ENCODE measurements around the gene SHLD2.
"Not testable (repeated sequence)": the region's sequence is repeated elsewhere in the genome, so short reads cannot be mapped to it uniquely, and the experiment has no call there.

The SHLD2 gene

DNA sequence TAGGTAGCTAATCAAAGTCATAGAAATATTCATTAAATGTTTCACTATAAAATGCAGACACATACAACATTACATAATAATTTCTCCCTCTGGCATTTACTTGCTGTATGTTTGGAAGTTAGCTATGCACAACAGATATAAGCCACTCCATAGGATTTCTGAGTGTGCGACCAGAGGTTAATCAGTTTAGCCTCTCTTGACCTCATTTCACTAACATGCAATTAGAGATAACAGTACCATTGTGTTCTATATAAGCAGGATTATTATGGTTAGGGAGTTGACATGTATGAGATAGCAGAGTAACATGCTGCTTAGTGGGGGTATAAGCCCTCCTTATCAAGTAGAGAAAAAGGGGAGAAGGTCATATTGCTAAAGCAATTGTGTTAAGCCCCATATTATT is 26.7 kb upstream of the SHLD2 start:
- Histone ChIP-seq H3K4me1 (ENCODE audit: insufficient read depth, low read length) (no peaks in the 10 kb centered on the region), H2AFZ (ENCODE audit: low read depth, low read length) (no peak overlapping the region), H3K27me3 (ENCODE audit: insufficient read depth, low read length) (no peaks in the 10 kb centered on the region), H3K4me3 (ENCODE audit: low read length) (no peak overlapping the region), H3K36me3 (ENCODE audit: insufficient read depth, low read length) (peaks cover 71% of the 10 kb centered on the region), H3K9me3 (ENCODE audit: low read length) (no peaks in the 10 kb centered on the region)

DNA sequence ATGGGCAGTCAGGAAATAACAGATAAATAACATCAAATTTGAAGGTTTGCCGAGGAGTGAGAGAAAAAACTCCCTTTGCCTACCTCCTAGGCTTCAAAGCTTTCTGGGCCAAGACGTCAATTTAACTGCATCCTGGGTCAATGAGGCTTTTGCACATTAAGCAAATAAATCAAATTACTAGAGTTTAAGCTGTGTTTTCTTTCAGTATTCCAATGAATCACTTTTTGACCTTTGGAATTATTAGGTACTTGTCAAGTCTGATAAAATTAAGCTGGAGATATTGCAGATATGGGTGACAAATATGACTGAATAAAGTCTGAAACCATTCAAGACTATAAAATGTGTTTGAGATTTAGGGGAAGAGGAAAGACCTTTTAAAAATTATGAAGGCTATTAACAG is 22.6 kb upstream of the SHLD2 start:
- Histone ChIP-seq H3K36me3 (ENCODE audit: insufficient read depth, low read length) (peaks cover 66% of the 10 kb centered on the region), H3K4me1 (ENCODE audit: insufficient read depth, low read length) (no peaks in the 10 kb centered on the region), H2AFZ (ENCODE audit: low read depth, low read length) (no peak overlapping the region), H3K4me3 (ENCODE audit: low read length) (no peak overlapping the region), H3K27me3 (ENCODE audit: insufficient read depth, low read length) (no peaks in the 10 kb centered on the region), H3K9me3 (ENCODE audit: low read length) (no peaks in the 10 kb centered on the region)

DNA sequence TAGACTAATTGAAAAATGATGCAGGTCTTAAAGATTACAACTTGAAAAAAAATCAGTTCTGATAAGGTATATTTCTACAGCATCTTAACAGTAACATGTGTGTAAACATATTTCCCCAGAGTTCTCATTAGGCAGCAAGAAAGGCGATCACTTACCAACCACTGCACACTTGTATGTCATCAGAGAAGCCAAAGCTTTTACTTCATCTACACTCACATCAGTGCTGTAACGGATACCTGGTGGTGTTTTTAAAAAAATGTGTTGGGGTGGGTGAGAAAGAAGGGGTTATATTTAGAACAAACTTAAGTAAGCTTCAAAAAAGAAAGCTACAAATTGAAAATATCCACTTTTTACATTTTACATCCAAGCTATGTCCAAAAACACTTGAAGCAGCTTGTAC is 18.6 kb upstream of the SHLD2 start:
- not testable (repeated sequence) for H3K4me3 ChIP-seq (ENCODE audit: low read length); H2AFZ ChIP-seq (ENCODE audit: low read depth, low read length); H3K4me1 ChIP-seq (ENCODE audit: insufficient read depth, low read length); H3K27me3 ChIP-seq (ENCODE audit: insufficient read depth, low read length); H3K9me3 ChIP-seq (ENCODE audit: low read length)
- peaks cover 40% of the 10 kb centered on the region for H3K36me3 ChIP-seq (ENCODE audit: insufficient read depth, low read length)

DNA sequence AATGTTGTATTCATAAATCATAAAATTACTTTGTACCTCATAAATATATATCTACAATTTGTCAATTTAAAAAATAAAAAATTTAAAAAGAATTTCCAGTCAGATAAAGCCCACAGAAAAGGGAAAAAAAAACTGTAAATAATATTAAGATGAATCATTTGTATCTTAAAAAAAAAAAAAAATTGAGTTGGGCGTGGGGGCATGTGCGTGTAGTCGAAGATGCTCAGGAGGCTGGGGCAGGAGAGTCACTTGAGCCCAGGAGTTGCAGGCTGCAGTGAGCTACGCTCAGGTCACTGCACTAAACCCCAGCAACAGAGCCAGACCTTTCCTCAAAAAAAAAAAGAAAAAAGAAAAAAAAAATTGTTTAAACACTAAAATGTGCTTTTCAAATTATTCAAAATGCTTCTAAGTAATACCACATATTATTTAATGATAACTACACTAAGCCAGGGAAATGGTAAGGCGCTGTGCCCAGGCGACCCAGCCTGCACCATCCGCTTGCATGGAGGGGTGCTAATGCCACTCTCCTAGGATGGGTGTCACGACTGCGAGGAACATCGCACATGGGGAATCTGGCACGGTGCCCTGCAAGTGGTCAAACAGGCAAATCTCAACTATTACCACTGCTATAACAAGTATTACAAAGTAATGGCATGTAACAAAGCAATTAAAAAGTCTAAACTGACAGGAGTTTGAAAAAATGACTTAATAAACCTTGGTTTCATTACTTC is 15.7 kb upstream of the SHLD2 start:
- H3K4me1 ChIP-seq (ENCODE audit: insufficient read depth, low read length) = peaks cover 6% of the 10 kb centered on the region
- peaks cover 16% of the 10 kb centered on the region for H3K36me3 ChIP-seq (ENCODE audit: insufficient read depth, low read length)
- no peaks in the 10 kb centered on the region for H3K27me3 ChIP-seq (ENCODE audit: insufficient read depth, low read length)
- H2AFZ ChIP-seq (ENCODE audit: low read depth, low read length) = no peak overlapping the region
- no peak overlapping the region for H3K4me3 ChIP-seq (ENCODE audit: low read length)
- H3K9me3 ChIP-seq (ENCODE audit: low read length) = peaks cover 2% of the 10 kb centered on the region

DNA sequence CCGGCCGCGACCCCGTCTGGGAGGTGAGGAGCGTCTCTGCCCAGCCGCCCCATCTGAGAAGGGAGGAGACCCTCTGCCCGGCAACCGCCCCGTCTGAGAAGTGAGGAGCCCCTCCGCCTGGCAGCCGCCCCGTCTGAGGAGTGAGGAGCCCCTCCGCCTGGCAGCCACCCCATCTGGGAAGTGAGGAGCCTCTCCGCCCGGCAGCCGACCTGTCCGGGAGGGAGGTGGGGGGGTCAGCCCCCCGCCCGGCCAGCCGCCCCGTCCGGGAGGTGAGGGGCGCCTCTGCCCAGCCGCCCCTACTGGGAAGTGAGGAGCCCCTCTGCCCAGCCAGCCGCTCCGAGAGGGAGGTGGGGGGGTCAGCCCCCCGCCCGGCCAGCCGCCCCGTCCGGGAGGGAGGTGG is 14.4 kb upstream of the SHLD2 start:
- not testable (repeated sequence) for H3K4me1 ChIP-seq (ENCODE audit: insufficient read depth, low read length); H3K27me3 ChIP-seq (ENCODE audit: insufficient read depth, low read length); H3K4me3 ChIP-seq (ENCODE audit: low read length); H3K36me3 ChIP-seq (ENCODE audit: insufficient read depth, low read length); H3K9me3 ChIP-seq (ENCODE audit: low read length); H2AFZ ChIP-seq (ENCODE audit: low read depth, low read length)

DNA sequence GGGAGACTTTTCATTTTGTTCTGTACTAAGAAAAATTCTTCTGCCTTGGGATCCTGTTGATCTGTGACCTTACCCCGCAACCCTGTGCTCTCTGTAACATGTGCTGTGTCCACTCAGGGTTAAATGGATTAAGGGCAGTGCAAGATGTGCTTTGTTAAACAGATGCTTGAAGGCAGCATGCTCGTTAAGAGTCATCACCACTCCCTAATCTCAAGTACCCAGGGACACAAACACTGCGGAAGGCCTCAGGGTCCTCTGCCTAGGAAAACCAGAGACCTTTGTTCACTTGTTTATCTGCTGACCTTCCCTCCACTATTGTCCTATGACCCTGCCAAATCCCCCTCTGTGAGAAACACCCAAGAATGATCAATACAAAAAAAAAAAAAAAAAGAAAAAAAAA is 13.4 kb upstream of the SHLD2 start:
- not testable (repeated sequence) for H3K4me1 ChIP-seq (ENCODE audit: insufficient read depth, low read length); H2AFZ ChIP-seq (ENCODE audit: low read depth, low read length); H3K27me3 ChIP-seq (ENCODE audit: insufficient read depth, low read length); H3K4me3 ChIP-seq (ENCODE audit: low read length); H3K36me3 ChIP-seq (ENCODE audit: insufficient read depth, low read length); H3K9me3 ChIP-seq (ENCODE audit: low read length)

DNA sequence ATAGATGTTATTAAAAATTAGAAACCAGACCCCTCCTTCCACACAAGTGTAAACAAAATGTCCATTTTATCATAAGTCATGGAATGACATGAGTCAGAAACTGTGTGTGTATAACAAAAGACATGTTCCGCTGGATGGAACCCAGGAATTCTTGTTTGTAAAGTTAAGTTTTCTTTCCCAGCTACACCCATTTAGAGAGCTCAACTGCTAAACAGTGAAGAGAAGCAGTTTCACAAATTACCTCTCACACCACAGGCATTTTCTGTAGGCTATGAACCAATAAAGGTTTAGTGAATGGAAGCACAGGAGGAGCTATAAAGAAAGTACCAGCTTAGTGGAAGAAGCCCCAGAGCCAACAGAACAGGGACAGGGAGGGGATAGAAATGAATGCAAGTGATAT is 12.8 kb upstream of the SHLD2 start:
- H3K36me3 ChIP-seq (ENCODE audit: insufficient read depth, low read length); H2AFZ ChIP-seq (ENCODE audit: low read depth, low read length); H3K4me1 ChIP-seq (ENCODE audit: insufficient read depth, low read length); H3K4me3 ChIP-seq (ENCODE audit: low read length); H3K9me3 ChIP-seq (ENCODE audit: low read length); H3K27me3 ChIP-seq (ENCODE audit: insufficient read depth, low read length): not testable (repeated sequence)

DNA sequence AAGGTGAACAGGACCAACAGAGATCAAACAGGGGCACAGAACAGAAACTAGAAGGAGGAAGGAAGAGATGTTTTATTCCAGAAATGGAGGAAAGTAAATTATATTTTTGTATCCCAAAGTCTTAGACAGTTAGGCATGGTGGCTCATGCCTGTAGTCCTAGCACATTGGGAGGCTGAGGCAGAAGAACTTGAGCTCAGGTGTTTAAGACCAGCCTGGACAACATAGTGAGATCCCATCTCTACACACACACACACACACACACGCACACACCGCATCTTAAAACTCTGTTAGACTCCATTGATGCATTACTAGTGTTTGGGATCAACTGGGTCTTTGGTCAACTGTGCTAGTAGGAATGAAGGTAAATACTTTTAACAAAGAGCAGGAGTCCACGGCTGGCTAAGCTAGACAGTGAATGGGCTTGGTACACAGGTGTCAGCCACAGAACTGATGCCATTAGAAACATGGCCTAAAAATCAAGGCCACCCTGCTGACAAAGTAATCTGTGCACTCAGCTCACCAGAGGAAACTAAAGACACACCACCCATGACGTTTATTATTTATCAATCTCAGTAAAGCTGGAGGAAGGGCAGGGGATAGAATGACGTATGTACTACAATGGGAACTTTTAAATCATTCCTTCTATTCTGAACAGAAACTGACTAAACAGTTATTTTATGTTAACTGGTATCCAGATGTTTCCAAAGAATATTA is 11.3 kb upstream of the SHLD2 start:
- not testable (repeated sequence) for H3K9me3 ChIP-seq (ENCODE audit: low read length); H2AFZ ChIP-seq (ENCODE audit: low read depth, low read length); H3K4me3 ChIP-seq (ENCODE audit: low read length); H3K4me1 ChIP-seq (ENCODE audit: insufficient read depth, low read length); H3K27me3 ChIP-seq (ENCODE audit: insufficient read depth, low read length)
- peaks cover 19% of the 10 kb centered on the region for H3K36me3 ChIP-seq (ENCODE audit: insufficient read depth, low read length)

DNA sequence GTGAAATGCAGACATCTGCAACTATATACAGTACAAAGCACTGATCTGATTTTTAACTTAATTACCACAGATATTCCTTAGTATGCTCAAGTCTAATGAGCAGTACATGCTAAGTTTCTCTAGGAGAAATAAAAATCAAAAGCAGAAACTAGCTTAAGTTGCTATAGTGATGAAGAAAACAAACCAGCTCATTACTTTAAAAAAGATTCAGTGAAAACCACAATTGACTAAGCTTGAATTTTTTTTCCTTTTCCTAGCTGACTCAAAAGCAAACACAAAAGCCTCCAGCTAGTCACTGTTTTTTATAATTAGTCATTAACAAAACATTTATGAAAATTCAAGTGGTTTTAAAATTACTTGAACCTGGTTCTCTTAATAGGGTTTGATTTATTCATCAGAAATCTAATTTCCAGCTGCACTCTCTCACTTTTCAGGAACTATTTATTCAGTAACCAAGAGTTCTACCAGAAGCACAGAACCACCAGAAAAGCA is 10.7 kb upstream of the SHLD2 start:
- H3K4me1 ChIP-seq (ENCODE audit: insufficient read depth, low read length); H3K4me3 ChIP-seq (ENCODE audit: low read length); H3K27me3 ChIP-seq (ENCODE audit: insufficient read depth, low read length); H2AFZ ChIP-seq (ENCODE audit: low read depth, low read length); H3K9me3 ChIP-seq (ENCODE audit: low read length): not testable (repeated sequence)
- H3K36me3 ChIP-seq (ENCODE audit: insufficient read depth, low read length) = peaks cover 25% of the 10 kb centered on the region

DNA sequence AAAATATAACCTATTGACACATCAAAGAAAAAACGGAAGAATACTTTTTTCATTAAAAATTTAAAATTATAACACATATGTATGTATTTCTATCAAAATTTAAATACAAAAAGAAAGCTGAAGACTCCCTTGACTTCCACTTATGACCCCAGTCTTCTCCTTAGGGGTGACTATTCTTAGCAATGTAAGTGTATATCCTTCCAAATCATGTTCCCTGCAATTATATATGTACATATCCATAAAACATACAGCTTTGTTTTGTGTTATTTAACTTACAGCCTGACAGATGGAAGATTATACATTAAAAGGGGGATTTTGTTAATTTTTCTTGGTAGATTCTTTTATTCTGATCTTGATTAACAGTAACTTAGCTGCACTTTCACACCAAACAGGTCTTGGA is 9.5 kb upstream of the SHLD2 start:
- Histone ChIP-seq H3K36me3 (ENCODE audit: insufficient read depth, low read length) (peaks cover 26% of the 10 kb centered on the region), H3K4me3 (ENCODE audit: low read length) (no peak overlapping the region), H3K9me3 (ENCODE audit: low read length) (no peaks in the 10 kb centered on the region), H3K27me3 (ENCODE audit: insufficient read depth, low read length) (no peaks in the 10 kb centered on the region), H2AFZ (ENCODE audit: low read depth, low read length) (no peak overlapping the region), H3K4me1 (ENCODE audit: insufficient read depth, low read length) (peaks cover 9% of the 10 kb centered on the region)

DNA sequence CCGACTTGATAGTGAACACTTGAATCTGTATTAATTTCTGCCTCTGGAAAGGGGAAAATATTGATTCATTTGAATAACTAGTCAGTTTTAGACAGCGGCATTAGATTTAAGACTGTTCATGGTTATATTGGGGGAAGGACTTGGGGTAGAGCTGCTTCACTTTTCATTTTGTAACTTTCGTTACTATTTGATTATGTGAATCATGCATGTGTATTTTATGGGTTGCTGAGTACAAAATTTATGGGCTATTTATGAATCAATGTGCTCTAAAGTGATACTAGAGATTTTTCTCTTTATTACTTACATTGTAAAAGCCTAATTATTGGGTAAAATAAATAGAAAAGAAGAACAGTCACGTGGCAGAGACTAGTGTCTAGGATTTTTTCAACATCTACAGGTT is 5.3 kb upstream of the SHLD2 start:
- Histone ChIP-seq H3K9me3 (ENCODE audit: low read length) (no peaks in the 10 kb centered on the region), H3K4me1 (ENCODE audit: insufficient read depth, low read length) (peaks cover 36% of the 10 kb centered on the region), H3K4me3 (ENCODE audit: low read length) (no peak overlapping the region), H2AFZ (ENCODE audit: low read depth, low read length) (no peak overlapping the region), H3K27me3 (ENCODE audit: insufficient read depth, low read length) (no peaks in the 10 kb centered on the region), H3K36me3 (ENCODE audit: insufficient read depth, low read length) (peaks cover 26% of the 10 kb centered on the region)

DNA sequence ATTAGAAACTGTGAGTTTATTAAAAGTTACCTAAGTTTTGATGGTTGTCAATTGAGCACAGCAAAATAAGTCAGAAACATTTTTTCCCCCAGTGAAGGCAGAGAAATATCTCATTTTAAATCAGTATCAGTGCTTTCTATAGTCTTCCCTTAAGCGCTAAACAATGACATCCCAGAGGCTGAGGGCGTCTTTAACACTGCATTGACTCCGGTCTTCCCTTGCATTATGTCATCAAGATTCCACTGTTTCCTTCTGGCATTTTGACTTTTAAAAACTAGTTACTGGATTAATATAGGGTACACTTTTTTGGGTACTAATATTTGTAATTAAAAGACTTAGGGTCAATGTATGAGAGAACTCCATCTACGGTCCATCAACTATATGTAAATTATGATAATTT is 4.2 kb upstream of the SHLD2 start:
- no peaks in the 10 kb centered on the region for H3K9me3 ChIP-seq (ENCODE audit: low read length)
- no peaks in the 10 kb centered on the region for H3K27me3 ChIP-seq (ENCODE audit: insufficient read depth, low read length)
- H3K36me3 ChIP-seq (ENCODE audit: insufficient read depth, low read length) = peaks cover 26% of the 10 kb centered on the region
- peaks cover 36% of the 10 kb centered on the region for H3K4me1 ChIP-seq (ENCODE audit: insufficient read depth, low read length)
- no peak overlapping the region for H3K4me3 ChIP-seq (ENCODE audit: low read length)
- H2AFZ ChIP-seq (ENCODE audit: low read depth, low read length) = no peak overlapping the region

DNA sequence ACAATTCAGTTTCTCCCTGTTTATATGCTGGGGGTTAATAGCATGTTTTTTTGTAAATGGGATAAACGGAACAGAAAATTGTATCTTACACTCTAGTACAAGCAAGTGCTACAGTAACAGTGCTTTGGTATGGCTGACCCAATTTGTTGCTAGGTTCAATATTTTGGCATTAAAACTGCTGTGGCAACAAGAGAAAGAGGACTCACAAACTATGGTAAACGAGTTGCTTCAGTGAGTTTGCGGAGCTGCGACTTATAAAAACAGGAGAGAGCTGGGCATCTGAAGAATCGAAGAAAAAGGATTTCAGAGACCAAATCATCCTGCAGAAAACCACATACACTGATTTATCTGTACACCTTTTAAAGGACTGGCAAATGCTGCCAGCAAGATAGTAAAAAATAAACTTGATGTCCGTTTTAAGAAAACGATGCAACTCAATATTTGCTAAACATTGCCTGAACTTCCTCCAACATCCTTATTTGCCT is 2.6 kb upstream of the SHLD2 start:
- H3K27me3 ChIP-seq (ENCODE audit: insufficient read depth, low read length) = no peaks in the 10 kb centered on the region
- peaks cover 20% of the 10 kb centered on the region for H3K36me3 ChIP-seq (ENCODE audit: insufficient read depth, low read length)
- peak overlapping the region; percentile 84 for H3K4me3 ChIP-seq (ENCODE audit: low read length)
- peaks cover 36% of the 10 kb centered on the region for H3K4me1 ChIP-seq (ENCODE audit: insufficient read depth, low read length)
- no peaks in the 10 kb centered on the region for H3K9me3 ChIP-seq (ENCODE audit: low read length)
- H2AFZ ChIP-seq (ENCODE audit: low read depth, low read length) = no peak overlapping the region
